Measurements from ENCODE around the gene PLCH1.
"Not testable (repeated sequence)": the region's sequence is repeated elsewhere in the genome, so short reads cannot be mapped to it uniquely, and the experiment has no call there.

The PLCH1 gene

GRCh38 chr3:155641956-155642355 lies 102.9 kb downstream of the PLCH1 start:
- TF ChIP-seq CTCF (conservative IDR thresholded peaks at IDR 0.05): no peak
- no peak overlapping the region for H3K27ac ChIP-seq

GRCh38 chr3:155640098-155640497 lies 104.8 kb downstream of the PLCH1 start:
- no peak overlapping the region for H3K27ac ChIP-seq
- TF ChIP-seq CTCF (conservative IDR thresholded peaks at IDR 0.05): no peak

- no peak for TF ChIP-seq CTCF (conservative IDR thresholded peaks at IDR 0.05)
- H3K27ac ChIP-seq: no peak overlapping the region
Measured at GRCh38 chr3:155639462-155640055, 105.3 kb downstream of the PLCH1 start.

GRCh38 chr3:155638461-155638860 lies 106.4 kb downstream of the PLCH1 start:
- not testable (repeated sequence) for H3K27ac ChIP-seq

- H3K27ac ChIP-seq: no peak overlapping the region
- no peak for TF ChIP-seq CTCF (conservative IDR thresholded peaks at IDR 0.05)
Measured at GRCh38 chr3:155637567-155637966, 107.3 kb downstream of the PLCH1 start.

- no peak overlapping the region for H3K27ac ChIP-seq
- no peak for TF ChIP-seq CTCF (conservative IDR thresholded peaks at IDR 0.05)
Measured at GRCh38 chr3:155635056-155635455, 109.8 kb downstream of the PLCH1 start.

- TF ChIP-seq CTCF (conservative IDR thresholded peaks at IDR 0.05): no peak
- H3K27ac ChIP-seq: no peak overlapping the region
Measured at GRCh38 chr3:155634121-155634719, 110.7 kb downstream of the PLCH1 start.

GRCh38 chr3:155631323-155632019 lies 113.4 kb downstream of the PLCH1 start:
- no peak for TF ChIP-seq CTCF (conservative IDR thresholded peaks at IDR 0.05)
- H3K27ac ChIP-seq: no peak overlapping the region

Data from VCaP (cell line).